ENCODE results near the gene NAA38.

NAA38 gene

GRCh38 chr17:7841396-7841914, 15.9 kb downstream of the NAA38 start:
- peak; percentile 93 to 96 for DNase-seq (ENCODE audit: low read depth in 2 of 2)

- DNase-seq (ENCODE audit: low read depth in 2 of 2) = no peak
Measured at GRCh38 chr17:7840875-7841274, 16.5 kb downstream of the NAA38 start.

DNA sequence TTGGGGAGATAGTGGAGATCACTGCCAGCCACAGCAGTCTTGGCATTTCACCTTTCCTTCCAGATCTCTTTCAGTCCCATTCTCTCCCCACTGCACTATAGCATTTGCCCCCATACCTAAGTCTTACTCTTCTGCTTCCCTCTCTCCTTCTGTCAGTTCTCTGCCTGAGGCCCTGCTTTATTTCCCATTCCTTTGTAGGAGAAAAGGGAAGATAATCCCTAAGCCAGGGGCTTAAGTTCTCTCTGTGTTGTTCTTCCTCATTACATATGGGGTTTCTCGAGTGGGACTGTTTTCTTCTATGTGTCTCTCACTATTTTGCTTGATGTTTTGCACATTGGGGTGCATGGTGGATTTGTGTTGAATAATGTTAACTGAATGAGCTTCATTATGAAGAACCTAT, 16.9 kb downstream of the NAA38 start:
- no peak for DNase-seq (ENCODE audit: low read depth in 2 of 2)

GRCh38 chr17:7839876-7840261, 17.5 kb downstream of the NAA38 start:
- DNase-seq (ENCODE audit: low read depth in 2 of 2) = no peak

GRCh38 chr17:7839190-7839875, 18.0 kb downstream of the NAA38 start:
- DNase-seq (ENCODE audit: low read depth in 2 of 2) = no peak

DNA sequence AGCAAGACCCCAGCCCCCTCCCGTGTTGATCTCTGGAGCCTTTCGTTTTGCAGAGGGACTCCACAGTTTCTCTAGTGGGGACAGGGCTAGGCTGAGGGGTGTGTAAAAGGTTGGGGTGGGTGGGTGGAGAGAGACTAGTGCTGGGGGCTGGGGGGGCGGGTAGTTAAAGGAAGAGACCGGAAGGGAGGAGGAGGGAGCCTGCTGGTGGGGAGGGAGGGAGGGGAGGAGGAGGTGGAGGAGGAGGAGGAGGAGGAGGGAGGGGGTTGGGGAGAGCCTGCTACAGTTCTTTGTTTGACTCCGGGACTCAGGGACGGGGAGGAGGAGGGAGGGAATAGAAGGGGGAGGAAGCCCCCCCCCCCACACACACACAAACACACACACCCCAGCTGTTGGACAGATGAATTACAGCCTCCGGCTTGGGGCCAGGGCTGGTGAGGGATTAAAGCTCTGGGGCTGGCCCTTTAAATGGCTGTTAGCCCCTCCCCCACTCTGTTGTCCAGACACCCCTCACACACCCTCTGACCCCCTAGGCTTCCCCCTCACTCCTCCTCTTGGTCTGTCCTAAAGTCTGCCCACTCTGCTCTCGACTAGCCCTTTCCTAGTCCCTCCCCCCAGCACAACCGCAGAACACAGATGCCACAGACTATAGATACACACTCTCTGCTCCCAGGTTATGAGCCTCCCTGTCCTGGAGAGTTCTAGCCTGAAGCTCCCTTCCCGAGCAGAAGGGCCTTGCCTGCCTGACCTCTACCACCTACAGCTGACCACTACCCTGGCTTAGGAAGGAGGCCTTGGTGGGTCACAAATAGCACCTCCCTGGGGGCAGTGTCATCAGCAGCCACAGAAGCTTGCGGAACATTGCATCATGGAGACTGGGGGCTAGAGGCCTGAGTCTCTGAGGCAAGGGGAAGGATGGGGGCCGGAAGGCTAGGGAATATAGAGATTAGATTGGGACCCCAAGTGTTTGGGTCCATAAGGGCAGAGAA, 19.0 kb downstream of the NAA38 start:
- DNase-seq (ENCODE audit: low read depth in 2 of 2) = no peak

DNA sequence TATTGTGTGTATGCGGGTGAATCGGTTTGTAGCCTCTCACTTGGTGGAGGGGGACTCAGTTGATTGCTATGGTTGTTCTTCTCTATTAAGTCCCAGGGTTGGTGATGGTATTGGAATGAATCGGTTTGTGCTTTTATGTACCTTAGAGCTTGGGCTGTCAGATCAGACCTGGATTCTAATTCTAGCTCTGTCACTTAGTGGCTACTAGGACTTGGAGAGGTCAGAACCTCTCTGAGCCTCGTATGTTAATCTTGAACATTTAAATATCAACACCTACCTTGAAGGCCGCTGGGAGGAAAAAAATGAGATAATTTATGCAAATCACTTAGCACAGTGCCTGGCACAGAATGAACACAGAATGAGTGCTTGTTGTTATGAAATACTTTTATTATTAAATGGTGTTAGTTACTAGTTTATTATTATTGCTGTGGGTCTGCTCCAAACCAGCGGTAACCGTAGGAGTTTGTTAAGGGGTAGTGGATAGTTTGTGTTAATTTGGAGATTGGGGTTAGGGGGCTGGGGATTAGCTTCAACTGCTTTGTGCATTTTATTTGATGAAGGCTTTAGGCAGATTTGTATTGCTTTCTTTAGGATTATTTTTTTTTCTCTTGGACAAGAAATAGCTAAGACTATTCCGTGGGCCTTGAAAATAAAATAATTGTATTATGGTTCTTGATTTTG, 19.8 kb downstream of the NAA38 start:
- DNase-seq (ENCODE audit: low read depth in 2 of 2) = no peak

GRCh38 chr17:7836596-7837407, 20.6 kb downstream of the NAA38 start:
- DNase-seq (ENCODE audit: low read depth in 2 of 2) = peak in 1 of 2 donors; percentile 55

GRCh38 chr17:7835814-7836595, 21.4 kb downstream of the NAA38 start:
- no peak for DNase-seq (ENCODE audit: low read depth in 2 of 2)

- peak; percentile 80 to 88 for DNase-seq (ENCODE audit: low read depth in 2 of 2)
Measured at GRCh38 chr17:7834957-7835813, 22.2 kb downstream of the NAA38 start.

DNA sequence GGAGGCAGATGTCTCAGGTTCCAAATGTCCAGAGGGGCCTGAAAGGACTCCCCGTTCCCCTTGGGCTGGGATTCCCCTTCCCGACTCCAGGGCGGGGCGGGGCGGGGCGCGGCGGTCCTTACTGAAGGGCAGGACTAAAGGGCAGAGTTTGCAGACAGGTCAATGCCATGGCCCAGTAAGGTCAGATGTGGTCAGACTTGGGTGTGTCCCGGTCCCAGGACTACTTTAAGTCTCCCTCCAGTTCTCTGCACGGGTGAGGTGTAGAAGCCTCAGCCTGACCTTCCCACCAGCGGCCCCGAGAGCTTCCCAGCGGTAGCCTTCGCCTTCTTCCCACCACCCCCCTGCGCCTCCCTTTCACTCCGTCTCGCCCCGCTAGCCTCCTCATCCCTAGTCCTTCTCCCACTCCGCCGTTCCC, 22.8 kb downstream of the NAA38 start:
- no peak for DNase-seq (ENCODE audit: low read depth in 2 of 2)

GRCh38 chr17:7833795-7834541, 23.4 kb downstream of the NAA38 start, which contains the start of gene KDM6B:
Gene KDM6B (plus strand): TSS chr17:7834217. CDS start chr17:7845555, 11,338 bp downstream.
- peak; percentile 78 to 82 for DNase-seq (ENCODE audit: low read depth in 2 of 2)

DNA sequence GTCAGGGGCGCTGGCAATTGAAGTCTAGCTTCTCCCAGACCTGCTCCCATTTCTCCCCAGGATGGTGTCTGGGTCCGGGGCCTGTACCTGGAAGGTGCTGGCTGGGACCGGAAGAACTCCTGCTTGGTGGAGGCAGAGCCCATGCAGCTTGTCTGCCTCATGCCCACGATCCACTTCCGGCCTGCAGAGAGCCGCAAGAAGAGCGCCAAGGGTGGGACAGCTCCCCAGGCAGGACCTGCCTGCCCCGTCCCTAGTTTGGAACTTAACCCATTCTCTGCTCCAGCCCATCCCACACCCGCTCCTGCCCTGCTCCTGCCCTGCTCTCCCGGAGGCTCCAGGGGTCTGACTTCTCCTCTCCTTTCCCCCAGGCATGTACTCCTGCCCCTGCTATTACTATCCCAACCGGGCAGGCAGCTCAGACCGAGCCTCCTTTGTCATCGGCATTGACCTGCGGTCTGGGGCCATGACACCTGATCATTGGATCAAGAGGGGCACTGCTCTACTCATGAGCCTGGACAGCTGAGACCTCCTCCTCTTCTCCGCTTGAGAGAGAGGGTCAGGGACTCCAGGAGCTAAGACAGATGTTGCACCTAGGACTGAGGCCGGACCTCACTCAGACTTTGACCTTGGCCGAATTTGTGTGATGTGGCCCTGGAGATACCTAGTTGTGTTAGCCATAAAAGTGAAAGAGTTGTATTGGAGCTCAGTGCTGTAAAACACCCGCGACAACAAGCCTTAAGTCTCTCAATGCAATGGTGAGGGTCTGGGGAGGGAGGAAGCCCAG, 24.2 kb downstream of the NAA38 start:
- no peak for DNase-seq (ENCODE audit: low read depth in 2 of 2)

GRCh38 chr17:7832431-7832830, 24.9 kb downstream of the NAA38 start:
- no peak for DNase-seq (ENCODE audit: low read depth in 2 of 2)

DNA sequence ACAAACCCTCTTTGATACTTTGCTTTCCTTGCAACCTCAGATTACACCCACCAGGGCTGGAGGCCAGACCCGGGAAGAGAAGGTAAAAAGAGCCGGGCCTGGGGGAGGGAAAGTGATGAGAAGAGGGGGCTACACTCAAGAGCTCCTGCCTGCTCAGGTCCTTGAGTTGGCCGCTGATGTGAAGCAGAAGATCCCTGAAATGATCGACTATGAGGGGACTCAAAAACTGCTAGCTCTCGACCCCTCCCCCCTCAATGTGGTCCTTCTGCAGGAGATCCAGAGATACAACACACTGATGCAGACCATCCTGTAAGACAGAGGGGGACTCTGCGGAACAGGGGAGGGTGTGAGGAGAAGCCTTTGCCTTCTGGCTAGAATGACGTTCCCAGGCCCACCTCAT, 26.1 kb downstream of the NAA38 start:
- no peak for DNase-seq (ENCODE audit: low read depth in 2 of 2)

DNA sequence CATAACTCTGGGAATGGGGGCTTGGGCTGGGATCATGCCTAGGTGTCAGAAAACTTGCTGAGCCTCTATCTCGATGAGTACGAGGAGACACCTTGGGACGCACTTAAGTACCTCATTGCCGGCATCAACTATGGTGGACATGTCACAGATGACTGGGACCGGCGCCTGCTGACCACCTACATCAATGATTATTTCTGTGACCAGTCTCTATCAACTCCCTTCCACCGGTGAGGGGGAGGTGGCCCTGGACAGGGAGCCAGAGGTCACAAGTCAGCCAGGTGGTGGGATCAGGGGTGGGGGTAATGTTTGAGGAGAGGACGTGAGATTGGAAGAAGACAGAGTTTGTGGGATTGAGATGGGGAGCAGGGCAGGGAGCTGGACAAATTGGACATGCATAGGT, 26.7 kb downstream of the NAA38 start:
- DNase-seq (ENCODE audit: low read depth in 2 of 2) = no peak

DNA sequence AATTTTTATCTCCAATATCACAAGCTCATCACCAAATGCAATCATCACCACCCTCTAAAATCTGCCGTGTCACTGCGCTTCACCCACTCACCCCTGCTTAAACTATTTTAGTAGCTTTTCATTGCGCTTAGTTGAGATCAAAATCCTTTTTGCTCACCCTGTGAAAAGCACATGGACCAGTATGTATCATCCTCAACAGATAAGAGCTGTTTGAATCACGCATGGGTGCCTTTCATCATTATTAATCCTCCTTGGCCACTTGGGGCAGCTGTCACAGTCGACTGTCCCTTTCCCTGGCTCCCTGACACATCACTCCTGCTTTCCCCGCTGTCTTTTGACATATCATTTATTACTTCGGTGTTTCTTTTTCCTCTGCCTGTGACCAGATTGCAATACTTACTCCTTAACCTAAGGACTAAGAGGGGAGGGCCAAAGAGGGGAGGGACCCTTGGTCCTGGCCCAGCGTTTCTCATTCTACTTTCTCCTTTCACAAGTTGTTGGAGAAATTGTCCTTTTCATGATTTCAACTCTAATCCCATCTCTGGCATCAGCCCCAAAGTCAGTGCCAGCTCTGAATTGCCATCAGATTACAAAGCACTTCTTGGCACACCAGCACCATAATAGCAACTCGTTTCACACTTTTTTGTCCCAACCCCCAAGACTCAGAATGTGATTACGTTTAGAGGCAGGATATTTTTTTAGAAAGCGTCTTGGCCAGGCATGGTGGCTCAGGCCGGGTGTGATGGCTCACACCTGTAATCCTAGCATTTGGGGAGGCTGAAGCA, 32.0 kb downstream of the NAA38 start:
- DNase-seq (ENCODE audit: low read depth in 2 of 2) = no peak
